Ascending aorta (tissue), 2 donors: ENCODE data around the gene CYB5R3. TPM values are rescaled to one million over a fixed set of nuclear protein-coding genes. Genes with fewer than 3 reads are reported as not detected.

Source experiments
- DNase-seq, 2 donors: peaks; one replicate each; pipeline ENCODE4 v3.0.0-alpha.2; 2019; ENCODE audit warnings: low spot score in 2 of 2
- H3K27ac ChIP-seq, 2 donors: fragments of 200-600 bp; sonication (generic); one replicate each; pipeline ENCODE4 v1.5.1; 2016 to 2017; ENCODE audit warnings: mild to moderate bottlenecking in 1 of 2
- H3K27me3 ChIP-seq: fragments of 200-600 bp; sonication (generic); one replicate; pipeline ENCODE4 v1.5.1; 2017
- H3K36me3 ChIP-seq, 2 donors: fragments of 200-600 bp; sonication (generic); one replicate each; pipeline ENCODE4 v1.5.1; 2016
- H3K4me1 ChIP-seq, 2 donors: fragments of 200-600 bp; sonication (generic); one replicate each; pipeline ENCODE4 v1.5.1; 2016 to 2017; ENCODE audit warnings: mild to moderate bottlenecking in 1 of 2
- H3K4me3 ChIP-seq, 2 donors: fragments of 200-600 bp; sonication (generic); one replicate each; pipeline ENCODE4 v1.5.1; 2016 to 2017; ENCODE audit warnings: mild to moderate bottlenecking in 1 of 2
- H3K9me3 ChIP-seq, 2 donors: fragments of 200-600 bp; sonication (generic); one replicate each; pipeline ENCODE4 v1.5.1; 2016
- intact Hi-C: fragments of 100-400 bp; cut with DNase I; formaldehyde crosslinking; loops from one replicate; pipeline ENCODE4 v1.15.1; 2023
- total RNA-seq: library from RNA; depleted of rRNA; stranded (reverse); fragments of >200 nt; gene quantifications from one replicate; pipeline ENCODE4 v1.1.0, GENCODE V29; 2016
- TF ChIP-seq, protein P1 (sequence below), 3 experiments: fragments of 200-600 bp in 2 of 3; fragments of 450-650 bp in 1 of 3; sonication (generic) in 2 of 3; IDR thresholded peaks; one replicate each; pipeline ENCODE4 v1.5.1; 2016 to 2019; ENCODE audit warnings: antibody characterized with exemption in 3 of 3, mild to moderate bottlenecking in 1 of 3, moderate library complexity in 1 of 3

CYB5R3 gene
- total RNA-seq, 1 donor from 2014 or later = 455 TPM

DNA sequence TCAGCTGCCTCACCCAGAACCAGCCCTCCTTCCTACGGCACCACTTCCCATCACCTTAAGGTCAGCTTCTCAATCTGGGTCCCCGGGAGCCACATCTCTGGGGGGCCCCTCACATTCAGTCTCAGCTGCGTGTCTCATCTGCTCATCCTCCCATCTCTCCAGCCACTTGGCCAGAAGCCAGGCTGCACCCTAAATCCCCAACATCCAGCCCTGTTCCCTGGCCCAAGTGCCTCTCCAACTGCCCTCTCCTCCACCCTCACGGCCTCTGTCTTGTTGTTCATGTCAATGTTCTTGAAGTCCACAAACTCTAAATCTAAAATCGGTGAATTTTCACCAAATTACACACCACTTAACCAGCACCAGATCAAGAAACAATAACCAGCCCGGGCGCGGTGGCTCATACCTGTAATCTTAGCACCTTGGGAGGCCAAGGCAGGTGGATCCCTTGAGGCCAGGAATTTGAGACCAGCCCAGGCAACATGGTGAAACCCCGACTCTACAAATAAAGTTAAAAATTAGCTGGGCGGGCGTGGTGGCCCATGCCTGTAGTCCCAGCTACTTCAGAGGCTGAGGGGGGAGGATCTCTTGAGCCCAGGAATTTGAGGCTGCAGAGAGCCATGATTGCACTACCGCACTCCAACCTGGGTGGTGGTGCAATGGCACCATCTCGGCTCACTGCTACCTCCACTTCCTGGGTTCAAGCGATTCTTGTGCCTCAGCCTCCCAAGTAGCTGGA lies 37.7 kb upstream of the CYB5R3 start:
- no peak overlapping the region for H3K4me3 ChIP-seq
- peaks cover 51 to 72% of the 10 kb centered on the region in 2 donors for H3K4me1 ChIP-seq

DNA sequence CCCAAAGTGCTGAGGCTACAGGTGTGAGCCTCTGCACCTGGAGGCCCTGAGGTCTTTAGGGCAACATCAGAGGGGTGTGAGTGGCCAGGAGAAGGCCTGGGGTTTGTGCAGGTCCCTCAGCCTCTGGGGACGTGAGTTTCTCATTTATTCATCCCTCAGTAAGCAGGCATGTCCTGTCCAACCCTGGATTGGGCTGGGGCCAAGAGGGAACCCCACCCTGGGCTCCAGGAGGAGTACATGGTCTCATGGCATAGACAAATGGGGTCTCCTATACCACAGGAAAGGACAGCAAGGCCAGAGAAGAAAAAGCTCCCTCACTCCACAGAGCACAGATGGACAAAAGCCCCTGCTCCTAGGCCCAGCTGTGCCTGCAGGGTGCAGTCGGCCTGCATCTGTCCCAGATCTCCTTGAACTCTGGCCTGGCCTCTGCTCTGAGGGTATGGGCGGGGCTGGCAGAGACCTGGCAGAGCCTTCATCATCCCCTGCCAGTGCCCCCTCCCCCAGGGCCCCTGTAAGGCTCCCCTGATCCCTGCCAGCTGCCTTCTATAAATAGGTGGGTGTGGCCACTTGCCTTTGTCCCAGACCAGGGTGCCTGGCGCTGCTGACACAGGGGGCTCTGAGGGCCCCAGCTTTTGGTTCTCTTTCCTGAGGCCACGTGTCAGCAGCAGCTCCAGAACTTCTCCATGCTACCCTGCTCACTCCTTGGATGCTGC lies 36.9 kb upstream of the CYB5R3 start:
- intact Hi-C loops = loop anchor here (10.0 kb wide), 1 partner anchor 249 kb away; no protein-coding TSS in a partner anchor
- Histone ChIP-seq H3K4me1 (peaks cover 51 to 74% of the 10 kb centered on the region in 2 donors), H3K27me3 (no peaks in the 10 kb centered on the region), H3K4me3 (no peak overlapping the region), H3K9me3 (no peaks in the 10 kb centered on the region), H3K27ac (peak overlapping the region; percentile 93 to 97), H3K36me3 (peaks cover 0 to 3% of the 10 kb centered on the region in 2 donors)
- TF ChIP-seq, protein P1, sequence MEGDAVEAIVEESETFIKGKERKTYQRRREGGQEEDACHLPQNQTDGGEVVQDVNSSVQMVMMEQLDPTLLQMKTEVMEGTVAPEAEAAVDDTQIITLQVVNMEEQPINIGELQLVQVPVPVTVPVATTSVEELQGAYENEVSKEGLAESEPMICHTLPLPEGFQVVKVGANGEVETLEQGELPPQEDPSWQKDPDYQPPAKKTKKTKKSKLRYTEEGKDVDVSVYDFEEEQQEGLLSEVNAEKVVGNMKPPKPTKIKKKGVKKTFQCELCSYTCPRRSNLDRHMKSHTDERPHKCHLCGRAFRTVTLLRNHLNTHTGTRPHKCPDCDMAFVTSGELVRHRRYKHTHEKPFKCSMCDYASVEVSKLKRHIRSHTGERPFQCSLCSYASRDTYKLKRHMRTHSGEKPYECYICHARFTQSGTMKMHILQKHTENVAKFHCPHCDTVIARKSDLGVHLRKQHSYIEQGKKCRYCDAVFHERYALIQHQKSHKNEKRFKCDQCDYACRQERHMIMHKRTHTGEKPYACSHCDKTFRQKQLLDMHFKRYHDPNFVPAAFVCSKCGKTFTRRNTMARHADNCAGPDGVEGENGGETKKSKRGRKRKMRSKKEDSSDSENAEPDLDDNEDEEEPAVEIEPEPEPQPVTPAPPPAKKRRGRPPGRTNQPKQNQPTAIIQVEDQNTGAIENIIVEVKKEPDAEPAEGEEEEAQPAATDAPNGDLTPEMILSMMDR (IDR thresholded peaks at IDR 0.05) = no peak
- no peak for DNase-seq

More for the DNA sequence above, 37.7 kb upstream of the CYB5R3 start:
- TF ChIP-seq, protein P1 (IDR thresholded peaks at IDR 0.05) = no peak
- peaks cover 0 to 11% of the 10 kb centered on the region in 2 donors for H3K36me3 ChIP-seq
- no peak for DNase-seq
- intact Hi-C loops = loop anchor here (10.0 kb wide), 1 partner anchor 248 kb away; no protein-coding TSS in a partner anchor
- no peaks in the 10 kb centered on the region for H3K9me3 ChIP-seq
- peak overlapping the region; percentile 93 to 97 for H3K27ac ChIP-seq
- no peaks in the 10 kb centered on the region for H3K27me3 ChIP-seq

DNA sequence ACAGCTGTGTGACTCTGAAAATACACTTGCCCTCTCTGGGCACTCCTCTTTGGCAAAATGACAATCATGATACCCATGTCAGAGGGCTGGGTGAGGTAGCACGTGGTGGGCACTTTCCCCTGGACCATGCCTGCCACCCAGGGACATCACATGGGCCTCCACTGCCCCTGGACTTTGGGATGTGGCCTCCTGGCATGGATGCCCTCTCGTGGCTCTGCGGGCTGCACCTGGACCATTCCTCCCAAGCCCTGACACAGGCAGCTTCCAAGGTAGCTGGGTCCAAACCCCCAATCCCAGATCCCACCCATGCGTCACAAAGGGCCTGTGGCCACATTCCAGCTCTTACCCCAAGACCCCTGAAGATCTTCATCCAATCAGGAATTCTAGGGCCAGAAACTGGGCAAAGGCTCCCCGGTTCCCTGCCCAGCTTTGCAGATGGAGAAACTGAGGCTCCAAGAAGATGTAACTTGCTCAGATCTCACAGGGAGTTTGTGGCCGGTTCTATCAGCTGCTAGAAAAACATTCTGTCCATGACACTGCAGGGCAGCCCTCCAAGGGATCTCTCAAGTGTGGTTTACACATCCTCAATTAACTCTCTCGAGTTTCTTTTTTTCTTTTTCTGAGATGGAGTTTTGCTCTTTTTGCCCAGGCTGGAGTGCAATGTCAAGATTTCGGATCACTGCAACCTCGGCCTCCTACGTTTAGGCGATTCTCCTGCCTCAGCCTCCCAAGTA lies 35.4 kb upstream of the CYB5R3 start:
- Histone ChIP-seq H3K4me3 (no peak overlapping the region), H3K9me3 (no peaks in the 10 kb centered on the region), H3K36me3 (no peaks in the 10 kb centered on the region), H3K27me3 (no peaks in the 10 kb centered on the region), H3K4me1 (peaks cover 50 to 82% of the 10 kb centered on the region in 2 donors), H3K27ac (peak overlapping the region; percentile 93 to 97)
- DNase-seq = no peak
- TF ChIP-seq, protein P1 (IDR thresholded peaks at IDR 0.05) = no peak
- intact Hi-C loops = loop anchor here (10.0 kb wide), 1 partner anchor 250 kb away; no protein-coding TSS in a partner anchor

DNA sequence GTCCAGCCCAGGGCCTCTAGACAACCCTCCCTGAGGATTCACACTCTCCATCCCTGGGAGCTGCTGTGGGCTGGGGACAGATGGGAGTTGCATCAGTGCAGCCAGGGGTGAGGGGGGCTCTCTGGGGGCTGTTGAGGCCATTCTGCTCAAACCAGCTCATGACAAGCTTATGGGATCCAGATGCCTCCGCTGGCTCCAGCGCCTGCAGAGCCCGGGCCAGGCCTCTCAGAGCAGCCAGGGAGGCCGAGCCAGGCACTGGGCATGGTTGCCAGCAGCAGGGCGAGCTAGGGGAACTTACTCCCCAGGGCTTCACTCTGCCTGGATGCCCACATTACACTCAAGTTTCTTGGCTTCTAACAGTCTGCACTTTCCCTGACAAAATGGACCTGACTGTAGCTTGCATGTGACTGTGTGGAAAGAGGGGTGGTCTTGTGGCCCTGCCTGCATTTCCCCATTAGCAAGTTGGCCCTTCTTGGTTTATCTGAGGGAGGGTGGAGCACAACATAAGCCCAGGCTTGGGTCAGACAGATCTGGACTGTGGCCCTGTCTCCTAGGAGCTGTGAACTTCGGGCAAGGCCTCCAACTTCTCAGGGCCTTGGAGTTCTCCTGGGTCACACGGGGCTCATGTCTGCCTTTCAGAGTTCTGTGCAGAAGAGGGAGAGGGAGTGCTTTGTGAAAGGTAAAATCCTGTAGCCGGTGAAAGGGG lies 34.5 kb upstream of the CYB5R3 start:
- TF ChIP-seq, protein P1 (IDR thresholded peaks at IDR 0.05) = no peak
- peak overlapping the region; percentile 93 to 97 for H3K27ac ChIP-seq
- H3K4me1 ChIP-seq = peaks cover 44 to 75% of the 10 kb centered on the region in 2 donors
- intact Hi-C loops = loop anchor here (1.0 to 10.0 kb wide), 2 partner anchors 21 to 251 kb away; no protein-coding TSS in a partner anchor
- no peaks in the 10 kb centered on the region for H3K27me3 ChIP-seq
- no peaks in the 10 kb centered on the region for H3K36me3 ChIP-seq
- DNase-seq = peak in 1 of 2 donors; percentile 92
- H3K9me3 ChIP-seq = no peaks in the 10 kb centered on the region
- no peak overlapping the region for H3K4me3 ChIP-seq
